ENCODE results near the gene CYSRT1.

GRCh38 chr9:137252555-137253506 is 27.9 kb downstream of the CYSRT1 start:
- TF ChIP-seq CTCF (IDR thresholded peaks at IDR 0.05): no peak
- no peak for TF ChIP-seq POLR2A (IDR thresholded peaks at IDR 0.05)

All from testis (tissue), 2 donors.